HepG2 (cell line): ENCODE results near the gene C1QTNF1. TPM values are rescaled to one million over a fixed set of nuclear protein-coding genes. Genes with fewer than 3 reads are reported as not detected.

Source experiments
- CENPT ChIP-seq: sonication (generic); formaldehyde crosslinking; IDR thresholded peaks from 2 replicates; pipeline ENCODE4 v1.8.0; 2022; ENCODE audit warnings: low read depth, mild to moderate bottlenecking, moderate library complexity, missing genetic modification reagents
- NKX3-1 ChIP-seq: sonication (generic); formaldehyde crosslinking; IDR thresholded peaks from 2 replicates; pipeline ENCODE4 v1.5.0; 2020; ENCODE audit warnings: missing genetic modification reagents
- SIX4 ChIP-seq: sonication (generic); formaldehyde crosslinking; IDR thresholded peaks from 2 replicates; pipeline ENCODE4 v1.4.0; 2020; ENCODE audit warnings: missing genetic modification reagents
- SMAD9 ChIP-seq: sonication (generic); formaldehyde crosslinking; IDR thresholded peaks from 2 replicates; pipeline ENCODE4 v1.5.1; 2020; ENCODE audit warnings: mild to moderate bottlenecking, missing genetic modification reagents
- TBL1XR1 ChIP-seq: fragments of 150-350 bp; IDR thresholded peaks from 2 replicates; pipeline ENCODE4 v1.6.1; 2014; ENCODE audit warnings: borderline replicate concordance, low read length; ENCODE audit not compliant: partially characterized antibody
- ZKSCAN5 ChIP-seq: sonication (generic); formaldehyde crosslinking; IDR thresholded peaks from 2 replicates; pipeline ENCODE4 v1.5.1; 2020; ENCODE audit warnings: mild to moderate bottlenecking, missing genetic modification reagents
- ZNF124 ChIP-seq: sonication (generic); formaldehyde crosslinking; IDR thresholded peaks from 2 replicates; pipeline ENCODE4 v1.4.0; 2020; ENCODE audit warnings: missing genetic modification reagents
- ZNF253 ChIP-seq: sonication (generic); formaldehyde crosslinking; IDR thresholded peaks from 2 replicates; pipeline ENCODE4 v1.8.0; 2022; ENCODE audit warnings: mild to moderate bottlenecking, missing genetic modification reagents, borderline replicate concordance
- ZNF547 ChIP-seq: sonication (generic); formaldehyde crosslinking; IDR thresholded peaks from 2 replicates; pipeline ENCODE4 v1.5.1; 2020; ENCODE audit warnings: mild to moderate bottlenecking, missing genetic modification reagents
- ZNF737 ChIP-seq: sonication (generic); formaldehyde crosslinking; IDR thresholded peaks from 2 replicates; pipeline ENCODE4 v1.5.0; 2020; ENCODE audit warnings: missing genetic modification reagents, mild to moderate bottlenecking, borderline replicate concordance
- ZNF775 ChIP-seq: sonication (generic); formaldehyde crosslinking; IDR thresholded peaks from 2 replicates; pipeline ENCODE4 v1.4.0; 2020; ENCODE audit warnings: missing genetic modification reagents, mild to moderate bottlenecking, moderate library complexity, borderline replicate concordance
- polyA plus RNA-seq, 8 experiments: library from polyadenylated mRNA; depleted of rRNA in 3 of 8; stranded (reverse) in 7 of 8; unstranded in 1 of 8; fragments of >200 nt; fragmentation: Illumina TruSeq in 4 of 8; extraction: Trizol in 4 of 8; gene quantifications; 2 replicates each; pipeline versions ENCODE4 v1.2.1 to v1.2.3, GENCODE V29; 2011 to 2016; ENCODE audit warnings: low read depth in 4 of 8, missing spikeins in 1 of 8, mixed read lengths in 1 of 8; ENCODE audit not compliant: insufficient read depth in 1 of 8
- total RNA-seq, 5 experiments: library from RNA; depleted of rRNA; stranded (reverse); fragments of >200 nt; fragmentation: Illumina TruSeq; extraction: Trizol; gene quantifications; 2 replicates each; pipeline ENCODE4 v1.2.3, GENCODE V29; 2016; ENCODE audit warnings: low read depth in 1 of 5
- TF ChIP-seq, protein P1 (sequence below): IDR thresholded peaks from 2 replicates; pipeline ENCODE4 v1.6.1; 2012; ENCODE audit warnings: low read length, improper control_type of control experiment
- TF ChIP-seq, protein P2 (sequence below): sonication (generic); formaldehyde crosslinking; conservative IDR thresholded peaks from 2 replicates; pipeline ENCODE4 v1.4.0; 2020; ENCODE audit warnings: missing genetic modification reagents
- TF ChIP-seq, protein P3 (sequence below): sonication (generic); formaldehyde crosslinking; IDR thresholded peaks from 2 replicates; pipeline ENCODE4 v1.4.0; 2020; ENCODE audit warnings: missing genetic modification reagents
- TF ChIP-seq, protein P4 (sequence below): IDR thresholded peaks from 2 replicates; pipeline ENCODE4 v1.6.1; 2016; ENCODE audit warnings: missing compliant biosample characterization, missing genetic modification reagents, borderline replicate concordance
- TF ChIP-seq, protein P5 (sequence below): IDR thresholded peaks from 2 replicates; pipeline ENCODE4 v1.6.1; 2016

Gene C1QTNF1
- total and polyA plus RNA-seq, 2 of the 13 experiments (the other 11 are each of a cell fraction or from before 2014, with no cell fraction given) = 0.18 to 0.86 TPM

DNA sequence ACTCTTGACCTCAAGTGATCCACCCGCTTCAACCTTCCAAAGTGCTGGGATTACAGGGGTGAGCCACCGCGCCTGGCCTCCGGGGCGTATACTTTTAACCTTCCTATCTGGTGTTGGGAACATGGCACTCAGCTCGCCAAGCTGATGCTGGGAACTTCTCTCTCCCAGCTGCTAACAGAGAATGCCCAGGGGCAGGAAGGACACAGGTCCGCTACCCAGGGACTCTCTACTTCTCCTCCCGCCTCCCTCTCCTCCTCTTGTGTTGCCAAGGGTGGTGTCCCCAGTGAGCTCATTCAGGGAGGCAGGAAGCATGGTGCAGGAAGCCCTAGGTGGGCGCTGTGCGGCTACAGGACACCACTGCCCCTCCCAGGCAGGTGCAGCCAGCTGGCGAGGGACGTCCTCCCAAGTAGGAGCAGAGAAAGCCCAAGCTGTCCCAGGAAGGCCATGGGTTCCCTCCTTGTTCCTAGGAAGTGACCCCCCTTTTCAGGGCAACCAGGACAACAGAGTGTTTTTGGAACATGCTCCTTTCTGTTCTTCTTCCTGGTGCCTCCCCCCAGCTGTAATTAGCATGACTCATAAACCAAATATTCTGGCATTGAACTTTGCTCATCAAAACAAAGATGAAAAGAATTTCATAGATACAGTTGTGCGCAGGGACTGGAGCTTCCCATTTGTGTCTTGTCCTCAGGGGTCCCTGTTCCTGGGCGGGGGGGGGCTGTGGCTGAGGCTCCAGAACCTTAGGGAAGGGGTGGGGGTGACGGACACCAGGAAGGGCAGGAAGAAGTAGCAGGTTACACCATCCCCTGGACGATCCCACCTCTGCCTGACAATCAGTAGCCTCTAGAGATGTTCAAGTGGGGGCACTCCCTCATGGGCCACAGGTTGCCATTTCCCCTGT lies 2.7 kb downstream of the C1QTNF1 start (continued):
- TF ChIP-seq, protein P1, sequence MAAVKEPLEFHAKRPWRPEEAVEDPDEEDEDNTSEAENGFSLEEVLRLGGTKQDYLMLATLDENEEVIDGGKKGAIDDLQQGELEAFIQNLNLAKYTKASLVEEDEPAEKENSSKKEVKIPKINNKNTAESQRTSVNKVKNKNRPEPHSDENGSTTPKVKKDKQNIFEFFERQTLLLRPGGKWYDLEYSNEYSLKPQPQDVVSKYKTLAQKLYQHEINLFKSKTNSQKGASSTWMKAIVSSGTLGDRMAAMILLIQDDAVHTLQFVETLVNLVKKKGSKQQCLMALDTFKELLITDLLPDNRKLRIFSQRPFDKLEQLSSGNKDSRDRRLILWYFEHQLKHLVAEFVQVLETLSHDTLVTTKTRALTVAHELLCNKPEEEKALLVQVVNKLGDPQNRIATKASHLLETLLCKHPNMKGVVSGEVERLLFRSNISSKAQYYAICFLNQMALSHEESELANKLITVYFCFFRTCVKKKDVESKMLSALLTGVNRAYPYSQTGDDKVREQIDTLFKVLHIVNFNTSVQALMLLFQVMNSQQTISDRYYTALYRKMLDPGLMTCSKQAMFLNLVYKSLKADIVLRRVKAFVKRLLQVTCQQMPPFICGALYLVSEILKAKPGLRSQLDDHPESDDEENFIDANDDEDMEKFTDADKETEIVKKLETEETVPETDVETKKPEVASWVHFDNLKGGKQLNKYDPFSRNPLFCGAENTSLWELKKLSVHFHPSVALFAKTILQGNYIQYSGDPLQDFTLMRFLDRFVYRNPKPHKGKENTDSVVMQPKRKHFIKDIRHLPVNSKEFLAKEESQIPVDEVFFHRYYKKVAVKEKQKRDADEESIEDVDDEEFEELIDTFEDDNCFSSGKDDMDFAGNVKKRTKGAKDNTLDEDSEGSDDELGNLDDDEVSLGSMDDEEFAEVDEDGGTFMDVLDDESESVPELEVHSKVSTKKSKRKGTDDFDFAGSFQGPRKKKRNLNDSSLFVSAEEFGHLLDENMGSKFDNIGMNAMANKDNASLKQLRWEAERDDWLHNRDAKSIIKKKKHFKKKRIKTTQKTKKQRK = no peak
- TF ChIP-seq NKX3-1 (CRISPR knock-in tag) = peak; percentile 13; the same call in 1 of the 2 replicates
- TF ChIP-seq, protein P2, sequence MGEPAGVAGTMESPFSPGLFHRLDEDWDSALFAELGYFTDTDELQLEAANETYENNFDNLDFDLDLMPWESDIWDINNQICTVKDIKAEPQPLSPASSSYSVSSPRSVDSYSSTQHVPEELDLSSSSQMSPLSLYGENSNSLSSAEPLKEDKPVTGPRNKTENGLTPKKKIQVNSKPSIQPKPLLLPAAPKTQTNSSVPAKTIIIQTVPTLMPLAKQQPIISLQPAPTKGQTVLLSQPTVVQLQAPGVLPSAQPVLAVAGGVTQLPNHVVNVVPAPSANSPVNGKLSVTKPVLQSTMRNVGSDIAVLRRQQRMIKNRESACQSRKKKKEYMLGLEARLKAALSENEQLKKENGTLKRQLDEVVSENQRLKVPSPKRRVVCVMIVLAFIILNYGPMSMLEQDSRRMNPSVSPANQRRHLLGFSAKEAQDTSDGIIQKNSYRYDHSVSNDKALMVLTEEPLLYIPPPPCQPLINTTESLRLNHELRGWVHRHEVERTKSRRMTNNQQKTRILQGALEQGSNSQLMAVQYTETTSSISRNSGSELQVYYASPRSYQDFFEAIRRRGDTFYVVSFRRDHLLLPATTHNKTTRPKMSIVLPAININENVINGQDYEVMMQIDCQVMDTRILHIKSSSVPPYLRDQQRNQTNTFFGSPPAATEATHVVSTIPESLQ (CRISPR knock-in tag) = 0 out of 2 replicates have a peak, but pooled peaks have one; percentile 76
- no peak for TF ChIP-seq SMAD9
- TF ChIP-seq, protein P3, sequence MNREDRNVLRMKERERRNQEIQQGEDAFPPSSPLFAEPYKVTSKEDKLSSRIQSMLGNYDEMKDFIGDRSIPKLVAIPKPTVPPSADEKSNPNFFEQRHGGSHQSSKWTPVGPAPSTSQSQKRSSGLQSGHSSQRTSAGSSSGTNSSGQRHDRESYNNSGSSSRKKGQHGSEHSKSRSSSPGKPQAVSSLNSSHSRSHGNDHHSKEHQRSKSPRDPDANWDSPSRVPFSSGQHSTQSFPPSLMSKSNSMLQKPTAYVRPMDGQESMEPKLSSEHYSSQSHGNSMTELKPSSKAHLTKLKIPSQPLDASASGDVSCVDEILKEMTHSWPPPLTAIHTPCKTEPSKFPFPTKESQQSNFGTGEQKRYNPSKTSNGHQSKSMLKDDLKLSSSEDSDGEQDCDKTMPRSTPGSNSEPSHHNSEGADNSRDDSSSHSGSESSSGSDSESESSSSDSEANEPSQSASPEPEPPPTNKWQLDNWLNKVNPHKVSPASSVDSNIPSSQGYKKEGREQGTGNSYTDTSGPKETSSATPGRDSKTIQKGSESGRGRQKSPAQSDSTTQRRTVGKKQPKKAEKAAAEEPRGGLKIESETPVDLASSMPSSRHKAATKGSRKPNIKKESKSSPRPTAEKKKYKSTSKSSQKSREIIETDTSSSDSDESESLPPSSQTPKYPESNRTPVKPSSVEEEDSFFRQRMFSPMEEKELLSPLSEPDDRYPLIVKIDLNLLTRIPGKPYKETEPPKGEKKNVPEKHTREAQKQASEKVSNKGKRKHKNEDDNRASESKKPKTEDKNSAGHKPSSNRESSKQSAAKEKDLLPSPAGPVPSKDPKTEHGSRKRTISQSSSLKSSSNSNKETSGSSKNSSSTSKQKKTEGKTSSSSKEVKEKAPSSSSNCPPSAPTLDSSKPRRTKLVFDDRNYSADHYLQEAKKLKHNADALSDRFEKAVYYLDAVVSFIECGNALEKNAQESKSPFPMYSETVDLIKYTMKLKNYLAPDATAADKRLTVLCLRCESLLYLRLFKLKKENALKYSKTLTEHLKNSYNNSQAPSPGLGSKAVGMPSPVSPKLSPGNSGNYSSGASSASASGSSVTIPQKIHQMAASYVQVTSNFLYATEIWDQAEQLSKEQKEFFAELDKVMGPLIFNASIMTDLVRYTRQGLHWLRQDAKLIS = no peak
- TF ChIP-seq ZNF775 (CRISPR knock-in tag) = 0 out of 2 replicates have a peak, but pooled peaks have one; percentile 45
- peak; percentile 75 for TF ChIP-seq TBL1XR1
- TF ChIP-seq, protein P4, sequence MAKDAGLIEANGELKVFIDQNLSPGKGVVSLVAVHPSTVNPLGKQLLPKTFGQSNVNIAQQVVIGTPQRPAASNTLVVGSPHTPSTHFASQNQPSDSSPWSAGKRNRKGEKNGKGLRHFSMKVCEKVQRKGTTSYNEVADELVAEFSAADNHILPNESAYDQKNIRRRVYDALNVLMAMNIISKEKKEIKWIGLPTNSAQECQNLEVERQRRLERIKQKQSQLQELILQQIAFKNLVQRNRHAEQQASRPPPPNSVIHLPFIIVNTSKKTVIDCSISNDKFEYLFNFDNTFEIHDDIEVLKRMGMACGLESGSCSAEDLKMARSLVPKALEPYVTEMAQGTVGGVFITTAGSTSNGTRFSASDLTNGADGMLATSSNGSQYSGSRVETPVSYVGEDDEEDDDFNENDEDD (CRISPR knock-in tag) = peak; percentile 31; the same call in 1 of the 2 replicates
- no peak for TF ChIP-seq SIX4 (CRISPR knock-in tag)
- TF ChIP-seq ZNF547 (CRISPR knock-in tag) = no peak; the same call in 1 of the 2 replicates
- TF ChIP-seq ZNF253 (CRISPR knock-in tag) = peak; percentile 86; the same call in 1 of the 2 replicates
- 0 out of 2 replicates have a peak, but pooled peaks have one; percentile 75 for TF ChIP-seq ZKSCAN5 (CRISPR knock-in tag)
- TF ChIP-seq ZNF124 (CRISPR knock-in tag) = peak; percentile 64; the same call in 1 of the 2 replicates
- no peak for TF ChIP-seq ZNF737 (CRISPR knock-in tag)
- 0 out of 2 replicates have a peak, but pooled peaks have one; percentile 63 for TF ChIP-seq CENPT (CRISPR knock-in tag)
- TF ChIP-seq, protein P5, sequence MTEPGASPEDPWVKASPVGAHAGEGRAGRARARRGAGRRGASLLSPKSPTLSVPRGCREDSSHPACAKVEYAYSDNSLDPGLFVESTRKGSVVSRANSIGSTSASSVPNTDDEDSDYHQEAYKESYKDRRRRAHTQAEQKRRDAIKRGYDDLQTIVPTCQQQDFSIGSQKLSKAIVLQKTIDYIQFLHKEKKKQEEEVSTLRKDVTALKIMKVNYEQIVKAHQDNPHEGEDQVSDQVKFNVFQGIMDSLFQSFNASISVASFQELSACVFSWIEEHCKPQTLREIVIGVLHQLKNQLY (CRISPR knock-in tag) = peak; percentile 19; the same call in 1 of the 2 replicates
